IMR-90 (cell line): ENCODE data around the gene SLC6A3. TPM values are rescaled to one million over a fixed set of nuclear protein-coding genes. Genes with fewer than 3 reads are reported as not detected.

Experiments used
- ATAC-seq: fragments of 200-7000 bp; cut with Tn5 transposase; 2 replicates; pipeline ENCODE4 v1.9.1; 2020; ENCODE audit warnings: low read depth, mild to moderate bottlenecking, moderate library complexity
- BruUV-seq: library from RNA; stranded (reverse); fragments of 400-500 nt; replicated peaks from 2 replicates; lab custom pipeline; 2021; lab: Mats Ljungman, UMichigan
- CTCF ChIA-PET: fragments of 300-600 bp; formaldehyde crosslinking; extraction: SDS; loops from one replicate; lab custom pipeline; 2021; ENCODE audit warnings: antibody characterized with exemption; lab: Yijun Ruan, JAX
- POLR2A ChIA-PET: fragments of 300-600 bp; sonication (Branson Sonifier 250); formaldehyde crosslinking; loops from one replicate; lab custom pipeline; 2022; ENCODE audit warnings: antibody characterized with exemption; ENCODE audit not compliant: unreplicated experiment; lab: Charles Lee
- DNase-seq: peaks from one replicate; pipeline ENCODE4 v3.0.0; 2013
- H2AFZ ChIP-seq: replicated peaks from 2 replicates; pipeline ENCODE3; 2013; ENCODE audit warnings: low read length, mild to moderate bottlenecking; ENCODE audit not compliant: poor library complexity
- H2AK5ac ChIP-seq: 2 replicates; pipeline ENCODE4 v1.6.1; 2013; ENCODE audit warnings: low read depth, low read length, inconsistent platforms
- H2AK9ac ChIP-seq: replicated peaks from 2 replicates; pipeline ENCODE3; 2013; ENCODE audit warnings: mild to moderate bottlenecking, low read depth, low read length, moderate library complexity; ENCODE audit not compliant: poor library complexity
- H2BK120ac ChIP-seq: 2 replicates; pipeline ENCODE4 v1.6.1; 2013; ENCODE audit warnings: low read depth, low read length, inconsistent platforms
- H2BK15ac ChIP-seq: 3 replicates; pipeline ENCODE4 v1.6.1; 2013; ENCODE audit warnings: low read depth, low read length, inconsistent platforms
- H2BK20ac ChIP-seq: 2 replicates; pipeline ENCODE4 v1.6.1; 2013; ENCODE audit warnings: low read depth, mild to moderate bottlenecking, inconsistent platforms, low read length, moderate library complexity
- H2BK5ac ChIP-seq: 2 replicates; pipeline ENCODE4 v1.6.1; 2013; ENCODE audit warnings: mild to moderate bottlenecking, low read depth, low read length, inconsistent platforms; ENCODE audit not compliant: poor library complexity, severe bottlenecking
- H3K14ac ChIP-seq: replicated peaks from 2 replicates; pipeline ENCODE4 v1.6.1; 2013; ENCODE audit warnings: low read depth, low read length, inconsistent platforms
- H3K18ac ChIP-seq: 2 replicates; pipeline ENCODE4 v1.6.1; 2013; ENCODE audit warnings: low read depth, low read length, control low read depth
- H3K23ac ChIP-seq: 2 replicates; pipeline ENCODE4 v1.6.1; 2013; ENCODE audit warnings: low read depth, low read length, inconsistent platforms
- H3K27ac ChIP-seq: 2 replicates; pipeline ENCODE4 v1.5.1; 2013; ENCODE audit warnings: mild to moderate bottlenecking, control low read depth, low read length; ENCODE audit not compliant: insufficient read depth
- H3K27me3 ChIP-seq: 2 replicates; pipeline ENCODE4 v1.6.1; 2013; ENCODE audit warnings: low read length; ENCODE audit not compliant: control insufficient read depth, insufficient read depth
- H3K36me3 ChIP-seq: 2 replicates; pipeline ENCODE4 v1.6.1; 2013; ENCODE audit warnings: low read length, mixed read lengths; ENCODE audit not compliant: control insufficient read depth, insufficient read depth
- H3K4ac ChIP-seq: 2 replicates; pipeline ENCODE4 v1.6.1; 2013; ENCODE audit warnings: low read depth, low read length, inconsistent platforms
- H3K4me1 ChIP-seq: 2 replicates; pipeline ENCODE4 v1.6.1; 2013; ENCODE audit warnings: low read length, mixed read lengths; ENCODE audit not compliant: control insufficient read depth, insufficient read depth
- H3K4me2 ChIP-seq: 2 replicates; pipeline ENCODE4 v1.6.1; 2013; ENCODE audit warnings: low read depth, mild to moderate bottlenecking, control low read depth, low read length, moderate library complexity
- H3K4me3 ChIP-seq: 2 replicates; pipeline ENCODE4 v1.5.1; 2013; ENCODE audit warnings: low read depth, mild to moderate bottlenecking, control low read depth, low read length, moderate library complexity; ENCODE audit not compliant: insufficient read depth
- H3K56ac ChIP-seq: 2 replicates; pipeline ENCODE4 v1.6.1; 2013; ENCODE audit warnings: low read length, inconsistent platforms; ENCODE audit not compliant: insufficient read depth; ENCODE audit errors: extremely low read depth
- H3K79me1 ChIP-seq, 2 experiments: 2 replicates each; pipeline ENCODE4 v1.6.1; 2013; ENCODE audit warnings: low read length in 2 of 2, inconsistent platforms in 1 of 2, low read depth in 1 of 2
- H3K9ac ChIP-seq: 2 replicates; pipeline ENCODE4 v1.6.1; 2013; ENCODE audit warnings: low read depth, low read length, control low read depth
- H3K9me1 ChIP-seq: 2 replicates; pipeline ENCODE4 v1.6.1; 2013; ENCODE audit warnings: low read length, inconsistent platforms; ENCODE audit not compliant: insufficient read depth
- H3K9me3 ChIP-seq: 2 replicates; pipeline ENCODE4 v1.6.1; 2013; ENCODE audit warnings: low read length; ENCODE audit not compliant: control insufficient read depth, insufficient read depth
- H4K20me1 ChIP-seq: 2 replicates; pipeline ENCODE4 v1.6.1; 2013; ENCODE audit warnings: low read length, inconsistent platforms; ENCODE audit not compliant: insufficient read depth
- H4K5ac ChIP-seq: 2 replicates; pipeline ENCODE4 v1.6.1; 2013; ENCODE audit warnings: mild to moderate bottlenecking, low read depth, low read length, control low read depth
- H4K8ac ChIP-seq, 2 experiments: 2 replicates each; pipeline ENCODE4 v1.6.1; 2013; ENCODE audit warnings: low read depth in 2 of 2, low read length in 2 of 2, control low read depth in 1 of 2, inconsistent platforms in 1 of 2
- H4K91ac ChIP-seq: 2 replicates; pipeline ENCODE4 v1.6.1; 2013; ENCODE audit warnings: low read depth, low read length, inconsistent platforms; ENCODE audit not compliant: insufficient read depth
- BHLHE40 ChIP-seq: fragments of 150-350 bp; IDR thresholded peaks from 2 replicates; pipeline ENCODE4 v1.6.1; 2016; ENCODE audit warnings: mild to moderate bottlenecking, low read depth, low read length
- CEBPB ChIP-seq: IDR thresholded peaks from 2 replicates; pipeline ENCODE4 v1.6.1; 2012; ENCODE audit warnings: low read depth, low read length, improper control_type of control experiment
- CHD1 ChIP-seq: IDR thresholded peaks from 2 replicates; pipeline ENCODE4 v1.6.1; 2012; ENCODE audit warnings: low read depth, low read length, improper control_type of control experiment
- CTCF ChIP-seq: conservative IDR thresholded peaks from 2 replicates; pipeline ENCODE4 v1.5.1; 2012; ENCODE audit warnings: mild to moderate bottlenecking, low read depth, low read length, improper control_type of control experiment
- ELK1 ChIP-seq: fragments of 150-350 bp; IDR thresholded peaks from 2 replicates; pipeline ENCODE4 v1.6.1; 2016; ENCODE audit warnings: low read depth, mild to moderate bottlenecking, low read length, moderate library complexity, borderline replicate concordance
- FOS ChIP-seq: fragments of 150-350 bp; IDR thresholded peaks from 2 replicates; pipeline ENCODE4 v1.6.1; 2016; ENCODE audit warnings: low read depth, low read length
- MAFK ChIP-seq: IDR thresholded peaks from 2 replicates; pipeline ENCODE4 v1.6.1; 2012; ENCODE audit warnings: low read depth, low read length, improper control_type of control experiment
- MAZ ChIP-seq: IDR thresholded peaks from 2 replicates; pipeline ENCODE4 v1.6.1; 2012; ENCODE audit warnings: low read depth, mild to moderate bottlenecking, low read length, improper control_type of control experiment, moderate library complexity, borderline replicate concordance
- MXI1 ChIP-seq: IDR thresholded peaks from 2 replicates; pipeline ENCODE4 v1.6.1; 2012; ENCODE audit warnings: low read depth, mild to moderate bottlenecking, low read length, moderate library complexity, borderline replicate concordance
- NFE2L2 ChIP-seq: fragments of 150-350 bp; IDR thresholded peaks from 2 replicates; pipeline ENCODE4 v1.6.1; 2016; ENCODE audit warnings: low read depth, mild to moderate bottlenecking, low read length
- POLR2A ChIP-seq: IDR thresholded peaks from 2 replicates; pipeline ENCODE4 v1.6.1; 2012; ENCODE audit warnings: mild to moderate bottlenecking, low read depth, low read length
- RAD21 ChIP-seq: IDR thresholded peaks from 2 replicates; pipeline ENCODE4 v1.6.1; 2012; ENCODE audit warnings: low read length, improper control_type of control experiment
- RCOR1 ChIP-seq: IDR thresholded peaks from 2 replicates; pipeline ENCODE4 v1.6.1; 2012; ENCODE audit warnings: mild to moderate bottlenecking, low read length, improper control_type of control experiment; ENCODE audit not compliant: insufficient replicate concordance
- RFX5 ChIP-seq: IDR thresholded peaks from 2 replicates; pipeline ENCODE4 v1.8.0; 2012; ENCODE audit warnings: low read depth, mild to moderate bottlenecking, low read length, moderate library complexity
- SMC3 ChIP-seq: fragments of 150-350 bp; IDR thresholded peaks from 2 replicates; pipeline ENCODE4 v1.6.1; 2016; ENCODE audit warnings: low read depth, mild to moderate bottlenecking, antibody characterized with exemption, low read length, moderate library complexity
- USF2 ChIP-seq: fragments of 150-350 bp; IDR thresholded peaks from 2 replicates; pipeline ENCODE4 v1.6.1; 2017; ENCODE audit warnings: mild to moderate bottlenecking, antibody characterized with exemption, low read length, low read depth
- WGBS, 2 experiments: methylation state at CpG; one replicate each; pipeline versions ENCODE4 v1.1.5 to v1.1.7; 2013; ENCODE audit warnings: missing lambda C conversion rate in 2 of 2; ENCODE audit not compliant: insufficient read length in 1 of 2; ENCODE audit errors: extremely low coverage in 2 of 2; 5-methylcytosine and 5-hydroxymethylcytosine counted together
- dilution Hi-C: fragments of 300-500 bp; cut with HindIII; formaldehyde crosslinking; loops from one replicate; pipeline ENCODE4 v1.14.3; 2018; ENCODE audit warnings: low sequenced_read_pairs; ENCODE audit not compliant: unreplicated experiment
- in situ Hi-C: fragments of 300-500 bp; cut with MboI; formaldehyde crosslinking; loops from 3 replicates; pipeline ENCODE4 v1.14.3; 2019; ENCODE audit warnings: low sequenced_read_pairs, inconsistent platforms, mixed read lengths
- intact Hi-C: fragments of 100-400 bp; cut with micrococcal nuclease; formaldehyde crosslinking; loops from 2 replicates; pipeline ENCODE4 v1.10.0; 2022
- polyA plus RNA-seq, 3 experiments: library from polyadenylated mRNA; depleted of rRNA; stranded (reverse); fragments of >200 nt; gene quantifications; 2 replicates each; pipeline ENCODE4 v1.2.3, GENCODE V29; 2012; ENCODE audit warnings: low replicate concordance in 1 of 3
- total RNA-seq: library from RNA; depleted of rRNA; stranded (reverse); fragments of >200 nt; gene quantifications from 2 replicates; pipeline ENCODE4 v1.2.3, GENCODE V29; 2012

Gene SLC6A3
- total and polyA plus RNA-seq, 2 of the 4 experiments (the other 2 are of a cell fraction), result not detected

GRCh38 chr5:1384521-1384920 lies 60.7 kb downstream of the SLC6A3 start:
- dilution Hi-C loops, result no loop called here
- no peak overlapping the region for H2AK5ac ChIP-seq
- no peaks in the 10 kb centered on the region for H3K36me3 ChIP-seq
- intact Hi-C loops, result no loop called here
- no peak overlapping the region for H3K4ac ChIP-seq
- H3K56ac ChIP-seq, result no peak overlapping the region
- H4K20me1 ChIP-seq, result no peaks in the 10 kb centered on the region; the same call in 1 of the 2 replicates
- WGBS, 2 experiments, result 80% methylated on average over 1 of the region's 10 CpGs; no CpG with 5 or more reads in 1 of the 2 experiments
- H3K9me3 ChIP-seq, result peaks cover 3% of the 10 kb centered on the region; the same call in 1 of the 2 replicates
- no peak overlapping the region for H3K9ac ChIP-seq
- no peak overlapping the region for H2BK20ac ChIP-seq
- H2AK9ac ChIP-seq, result no peak overlapping the region
- BruUV-seq, result no TSS peak
- H3K18ac ChIP-seq, result no peak overlapping the region
- no peak overlapping the region for H4K91ac ChIP-seq
- no peak overlapping the region for H4K5ac ChIP-seq
- no peak overlapping the region for H3K27ac ChIP-seq
- no peak overlapping the region for H3K14ac ChIP-seq
- ChIA-PET POLR2A (no interaction called here), CTCF (no interaction called here)
- H3K4me1 ChIP-seq, result peaks cover 3% of the 10 kb centered on the region; the same call in 1 of the 2 replicates
- in situ Hi-C loops, result no loop called here
- no peaks in the 10 kb centered on the region for H3K79me1 ChIP-seq
- no peak overlapping the region for H3K4me3 ChIP-seq
- H2BK120ac ChIP-seq, result no peak overlapping the region
- no peak overlapping the region for H3K4me2 ChIP-seq
- peaks cover 3% of the 10 kb centered on the region; the same call in 1 of the 2 replicates for H3K9me1 ChIP-seq
- DNase-seq, result no peak
- H3K27me3 ChIP-seq, result peaks cover 42% of the 10 kb centered on the region
- TF ChIP-seq NFE2L2, result no peak
- no peak for TF ChIP-seq MAZ
- no peak for TF ChIP-seq CTCF
- TF ChIP-seq MXI1, result no peak
- no peak for TF ChIP-seq RAD21
- TF ChIP-seq BHLHE40, result no peak
- no peak for TF ChIP-seq CEBPB
- TF ChIP-seq FOS, result no peak
- no peak for TF ChIP-seq SMC3
- no peak for TF ChIP-seq POLR2A
- TF ChIP-seq ELK1, result no peak
- TF ChIP-seq CHD1, result no peak
- TF ChIP-seq RFX5, result no peak
- no peak for TF ChIP-seq MAFK
- TF ChIP-seq RCOR1, result no peak
- no peak for TF ChIP-seq USF2
- H4K8ac ChIP-seq, result no peak overlapping the region
- H3K23ac ChIP-seq, result no peak overlapping the region
- ATAC-seq, result no peak
- no peak overlapping the region for H2BK15ac ChIP-seq
- no peak overlapping the region for H2BK5ac ChIP-seq
- H2AFZ ChIP-seq, result no peak overlapping the region
